Mucosa of descending colon (tissue), 3 donors: ENCODE measurements around the gene BTG4. TPM values are rescaled to one million over a fixed set of nuclear protein-coding genes. Genes with fewer than 3 reads are reported as not detected.

Source experiments
- ATAC-seq: fragments of 200-7000 bp; cut with Tn5 transposase; one replicate; pipeline ENCODE4 v1.9.1; 2020; ENCODE audit warnings: mild to moderate bottlenecking, moderate library complexity
- DNase-seq, 3 donors: peaks; one replicate each; pipeline ENCODE4 v3.0.0-alpha.2; 2020
- H3K36me3 ChIP-seq: fragments of 200-600 bp; one replicate; pipeline ENCODE4 v1.8.0; 2021; ENCODE audit warnings: low read depth, mild to moderate bottlenecking
- H3K4me1 ChIP-seq: fragments of 200-600 bp; one replicate; pipeline ENCODE4 v1.8.0; 2021; ENCODE audit warnings: low read depth, mild to moderate bottlenecking
- H3K4me3 ChIP-seq: fragments of 200-600 bp; one replicate; pipeline ENCODE4 v1.8.0; 2021; ENCODE audit warnings: mild to moderate bottlenecking
- H3K9me3 ChIP-seq: fragments of 200-600 bp; one replicate; pipeline ENCODE4 v1.8.0; 2021; ENCODE audit warnings: mild to moderate bottlenecking
- CTCF ChIP-seq: fragments of 200-600 bp; IDR thresholded peaks from one replicate; pipeline ENCODE4 v1.8.0; 2022; ENCODE audit warnings: antibody characterized with exemption, mild to moderate bottlenecking
- intact Hi-C, 2 donors: fragments of 100-400 bp; cut with DNase I in 1 of 2; cut with micrococcal nuclease in 1 of 2; formaldehyde crosslinking; loops; one replicate each; pipeline versions ENCODE4 v1.11.0 to v1.11.1; 2022; cut with DNase I, micrococcal nuclease
- total RNA-seq, 3 donors: library from RNA; stranded (reverse); fragmentation: NEBNext Ultra II Directional in 2 of 3; extraction: Animal tissue kit (Norgen Biotek cat#: 25700) in 2 of 3; gene quantifications; one replicate each; pipeline versions ENCODE4 v1.2.1 to v1.2.4, GENCODE V29; 2021 to 2023
- donor health status: DM: no; HTN: no; CAD: no; lungs with moderate emphysema.
- donor health status: DM: no; HTN: no; CAD: no.
- donor health status: DM: no; HTN: yes; CAD: no.

BTG4 gene
- total RNA-seq, 3 donors from 2014 or later, result not detected

- H3K36me3 ChIP-seq, result no peaks in the 10 kb centered on the region
- no peaks in the 10 kb centered on the region for H3K9me3 ChIP-seq
- intact Hi-C loops, result no loop called here
- TF ChIP-seq CTCF, result no peak
- H3K4me1 ChIP-seq, result no peaks in the 10 kb centered on the region
- no peak overlapping the region for H3K4me3 ChIP-seq
- ATAC-seq (no peak), DNase-seq (no peak)
These were observed 50.5 kb downstream of the BTG4 start for GRCh38 chr11:111461460-111462235.

- ATAC-seq (no peak), DNase-seq (no peak)
- H3K9me3 ChIP-seq, result no peaks in the 10 kb centered on the region
- H3K4me3 ChIP-seq, result no peak overlapping the region
- intact Hi-C loops, result no loop called here
- TF ChIP-seq CTCF, result no peak
- H3K36me3 ChIP-seq, result no peaks in the 10 kb centered on the region
- no peaks in the 10 kb centered on the region for H3K4me1 ChIP-seq
These were observed 51.3 kb downstream of the BTG4 start for GRCh38 chr11:111460856-111461255.

- no peak for ATAC-seq
- no peak overlapping the region for H3K4me3 ChIP-seq
- no peaks in the 10 kb centered on the region for H3K9me3 ChIP-seq
- intact Hi-C loops, result no loop called here
- H3K4me1 ChIP-seq, result no peaks in the 10 kb centered on the region
- no peaks in the 10 kb centered on the region for H3K36me3 ChIP-seq
- DNase-seq, result no peak
- TF ChIP-seq CTCF, result no peak
These were observed 51.8 kb downstream of the BTG4 start for GRCh38 chr11:111460340-111460739.

- intact Hi-C loops, result no loop called here
- H3K9me3 ChIP-seq, result no peaks in the 10 kb centered on the region
- no peak overlapping the region for H3K4me3 ChIP-seq
- ATAC-seq, result no peak
- no peak for TF ChIP-seq CTCF
- no peaks in the 10 kb centered on the region for H3K36me3 ChIP-seq
- no peaks in the 10 kb centered on the region for H3K4me1 ChIP-seq
- no peak for DNase-seq
These were observed 52.5 kb downstream of the BTG4 start for GRCh38 chr11:111459506-111460270.

- ATAC-seq, result no peak
- no peak overlapping the region for H3K4me3 ChIP-seq
- intact Hi-C loops, result no loop called here
- no peak for TF ChIP-seq CTCF
- H3K36me3 ChIP-seq, result no peaks in the 10 kb centered on the region
- H3K4me1 ChIP-seq, result no peaks in the 10 kb centered on the region
- H3K9me3 ChIP-seq, result no peaks in the 10 kb centered on the region
- DNase-seq, result no peak
These were observed 54.3 kb downstream of the BTG4 start for GRCh38 chr11:111457731-111458368.
